Bronchial epithelial cell (primary cell): ENCODE data around the gene PDYN. TPM values are rescaled to one million over a fixed set of nuclear protein-coding genes. Genes with fewer than 3 reads are reported as not detected.
A peak's percentile ranks its signal among the peaks of the same experiment; 100 is the strongest.

ENCODE experiments used
- DNase-seq: peaks from one replicate; pipeline ENCODE4 v3.0.0-alpha.2; 2010; ENCODE audit warnings: low read depth
- FAIRE-seq: peaks from 2 replicates; lab custom pipeline; 2011; peaks lifted over from hg19 to GRCh38; lab: Jason Lieb, UNC
- H3K27me3 ChIP-seq: 2 replicates; pipeline ENCODE4 v1.5.1; 2011; ENCODE audit warnings: low read length; ENCODE audit not compliant: control insufficient read depth, insufficient read depth
- H3K36me3 ChIP-seq: 2 replicates; pipeline ENCODE4 v1.5.1; 2011; ENCODE audit warnings: low read length; ENCODE audit not compliant: control insufficient read depth, insufficient read depth
- H3K4me3 ChIP-seq: 2 replicates; pipeline ENCODE4 v1.5.1; 2011; ENCODE audit warnings: mild to moderate bottlenecking, low read depth, low read length, control low read depth
- CTCF ChIP-seq: IDR thresholded peaks from 2 replicates; pipeline ENCODE4 v1.5.1; 2011; ENCODE audit warnings: mild to moderate bottlenecking, moderate library complexity, low read length, control low read depth, inconsistent platforms; ENCODE audit not compliant: insufficient read depth, severe bottlenecking
- total RNA-seq: library from RNA; depleted of rRNA; stranded (reverse); fragments of >200 nt; gene quantifications from 2 replicates; pipeline ENCODE4 v1.2.1, GENCODE V29; 2014

PDYN gene
- total RNA-seq, 1 donor from 2014 or later: not detected

- DNase-seq (peak; percentile 42), FAIRE-seq (no peak)
- no peaks in the 10 kb centered on the region for H3K36me3 ChIP-seq
- peak; percentile 92 for TF ChIP-seq CTCF
- peak overlapping the region; percentile 11 for H3K4me3 ChIP-seq
- H3K27me3 ChIP-seq: peaks cover 10% of the 10 kb centered on the region
Observed at GRCh38 chr20:1965520-1966351, 28.1 kb downstream of the PDYN start.

DNA sequence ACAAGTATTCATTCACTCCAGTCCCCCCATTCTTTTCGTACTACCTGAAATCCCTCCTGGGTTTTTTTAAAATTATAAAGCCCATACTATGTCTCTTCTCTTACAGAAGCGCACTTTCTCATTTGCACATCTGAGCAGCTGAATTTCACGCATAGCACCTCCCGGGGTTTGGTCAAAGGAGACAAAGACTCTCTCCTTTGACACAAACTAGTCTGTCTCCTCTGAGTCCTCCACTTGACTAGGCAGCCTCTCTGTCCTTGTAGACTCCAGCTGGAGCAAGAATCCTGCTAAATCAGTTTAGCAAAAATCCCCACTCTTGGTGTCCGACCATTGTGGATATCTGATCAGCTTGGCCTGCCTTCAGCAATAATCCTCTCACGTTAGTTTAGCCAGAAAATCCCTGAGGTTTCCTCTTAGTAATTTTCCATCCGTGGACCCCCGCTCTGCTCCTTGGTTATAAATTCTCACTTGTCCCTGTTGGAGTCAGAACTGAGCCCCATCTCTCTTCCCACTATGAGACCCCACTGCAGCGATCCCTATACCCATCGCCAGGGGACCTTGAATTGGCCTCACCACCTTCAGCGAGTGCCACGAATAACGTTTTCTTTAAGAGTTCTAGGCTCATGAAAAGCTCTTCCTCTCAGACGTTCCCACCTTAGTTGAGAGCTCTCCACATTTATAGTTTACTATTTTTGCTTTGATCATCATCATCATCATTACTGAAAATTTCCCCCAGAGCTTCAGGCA, 29.0 kb downstream of the PDYN start:
- FAIRE-seq: no peak
- H3K27me3 ChIP-seq: peaks cover 10% of the 10 kb centered on the region
- no peak for DNase-seq
- no peak for TF ChIP-seq CTCF
- H3K36me3 ChIP-seq: no peaks in the 10 kb centered on the region
- no peak overlapping the region for H3K4me3 ChIP-seq

DNA sequence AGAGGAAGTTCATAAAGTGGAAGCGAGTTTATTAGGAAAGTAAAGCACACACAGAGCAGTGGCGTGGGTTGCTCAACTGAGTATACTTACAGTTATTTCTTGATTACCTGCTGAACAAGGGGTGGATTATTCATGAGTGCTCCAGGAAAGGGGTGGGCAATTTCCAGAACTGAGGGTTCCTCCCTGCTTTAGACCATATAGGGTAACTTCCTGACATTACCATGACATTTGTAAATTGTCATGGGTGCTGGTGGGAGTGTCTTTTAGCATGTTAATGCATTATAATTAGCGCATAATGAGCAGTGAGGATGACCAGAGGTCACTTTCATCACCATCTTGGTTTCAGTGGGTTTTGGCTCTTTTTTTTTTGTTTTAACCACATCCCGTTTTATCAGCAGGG, 29.8 kb downstream of the PDYN start:
- Histone ChIP-seq H3K36me3 (no peaks in the 10 kb centered on the region), H3K4me3 (no peak overlapping the region), H3K27me3 (peaks cover 10% of the 10 kb centered on the region)
- no peak for TF ChIP-seq CTCF
- FAIRE-seq (no peak), DNase-seq (no peak)

- FAIRE-seq (no peak), DNase-seq (no peak)
- no peak for TF ChIP-seq CTCF
- peaks cover 8% of the 10 kb centered on the region for H3K27me3 ChIP-seq
- no peaks in the 10 kb centered on the region for H3K36me3 ChIP-seq
- no peak overlapping the region for H3K4me3 ChIP-seq
Observed at GRCh38 chr20:1961374-1961773, 32.5 kb downstream of the PDYN start.

GRCh38 chr20:1959156-1959555, 34.7 kb downstream of the PDYN start:
- H3K36me3 ChIP-seq: no peaks in the 10 kb centered on the region
- no peak for DNase-seq
- H3K27me3 ChIP-seq: peaks cover 4% of the 10 kb centered on the region
- FAIRE-seq: no peak
- no peak for TF ChIP-seq CTCF
- H3K4me3 ChIP-seq: no peak overlapping the region
